ENCODE measurements around the gene DNAH6. TPM values are rescaled to one million over a fixed set of nuclear protein-coding genes. Genes with fewer than 3 reads are reported as not detected.

The DNAH6 gene
- total RNA-seq, 1 donor from 2014 or later = 1.1 TPM

DNA sequence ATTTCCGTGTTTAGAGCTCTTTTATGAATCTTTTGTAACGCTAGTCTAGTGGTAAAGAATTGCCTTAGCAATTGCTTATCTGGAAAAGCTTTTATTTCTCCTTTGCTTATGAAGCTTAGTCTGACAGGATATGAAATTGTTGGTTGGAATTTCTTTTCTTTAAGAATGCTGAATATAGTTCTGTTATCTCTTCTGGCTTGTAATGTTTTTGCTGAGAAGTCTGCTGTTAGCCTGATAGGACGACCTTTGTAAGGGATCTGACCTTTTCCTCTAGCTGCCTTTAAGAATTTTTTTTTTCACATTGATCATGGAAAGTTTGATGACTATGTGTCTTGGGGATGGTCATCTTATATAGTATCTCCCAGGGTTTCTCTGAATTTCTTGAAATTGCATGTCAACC is 263.5 kb downstream of the DNAH6 start:
- DNase-seq (no peak), ATAC-seq (no peak)
- intact Hi-C loops (cut with DNase I) = no loop called here
- no peaks in the 10 kb centered on the region for H3K27me3 ChIP-seq
- H3K9me3 ChIP-seq = no peaks in the 10 kb centered on the region
- no peak overlapping the region for H3K4me3 ChIP-seq
- H3K4me1 ChIP-seq = peaks cover 9% of the 10 kb centered on the region
- no peaks in the 10 kb centered on the region for H3K36me3 ChIP-seq
- no peak for TF ChIP-seq CTCF (IDR thresholded peaks at IDR 0.05)
- no peak overlapping the region for H3K27ac ChIP-seq

- Histone ChIP-seq H3K4me3 (no peak overlapping the region), H3K27me3 (no peaks in the 10 kb centered on the region), H3K27ac (peak overlapping the region; percentile 43), H3K36me3 (no peaks in the 10 kb centered on the region), H3K4me1 (peaks cover 9% of the 10 kb centered on the region), H3K9me3 (no peaks in the 10 kb centered on the region)
- TF ChIP-seq CTCF (IDR thresholded peaks at IDR 0.05) = no peak
- ATAC-seq = peak; percentile 77
- intact Hi-C loops (cut with DNase I) = no loop called here
- DNase-seq = peak; percentile 65
These were observed 265.8 kb downstream of the DNAH6 start for GRCh38 chr2:84781942-84782716.

DNA sequence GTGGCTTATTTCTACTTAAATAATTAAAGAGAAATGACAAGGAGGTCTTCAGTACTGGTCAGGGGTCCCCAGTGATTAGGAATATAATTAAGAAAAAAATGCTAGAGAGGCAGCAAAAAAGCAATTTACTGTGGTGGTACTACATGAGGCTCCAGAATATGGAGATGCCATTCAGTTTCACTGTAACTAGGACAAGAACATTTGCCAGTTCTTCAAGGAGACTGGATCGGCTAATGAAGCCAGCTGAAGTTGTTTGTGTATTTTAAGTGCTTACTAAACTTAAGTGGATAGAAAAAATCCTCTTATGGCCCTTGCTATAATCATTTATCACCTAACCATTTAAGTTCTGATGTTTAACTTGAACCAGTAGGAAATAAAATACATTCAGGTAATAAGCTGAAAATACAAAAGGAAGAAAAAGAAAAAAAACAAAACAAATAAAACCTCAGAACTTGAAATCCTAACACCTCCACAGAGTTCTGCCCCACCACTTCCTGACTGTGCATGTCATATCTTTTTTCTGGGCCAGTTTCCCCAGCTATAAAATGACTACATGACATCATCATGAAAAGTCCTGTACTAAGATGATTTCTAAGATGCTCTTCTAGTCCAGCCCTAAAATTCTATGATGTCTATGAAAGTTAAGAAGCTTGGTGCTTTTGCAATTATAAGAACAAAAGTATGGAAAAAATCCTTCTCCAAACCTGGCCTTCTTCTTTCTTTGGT is 266.6 kb downstream of the DNAH6 start:
- no peaks in the 10 kb centered on the region for H3K27me3 ChIP-seq
- peak overlapping the region; percentile 43 for H3K27ac ChIP-seq
- H3K4me1 ChIP-seq = peaks cover 9% of the 10 kb centered on the region
- no peak overlapping the region for H3K4me3 ChIP-seq
- no peaks in the 10 kb centered on the region for H3K9me3 ChIP-seq
- no peaks in the 10 kb centered on the region for H3K36me3 ChIP-seq
- ATAC-seq (peak; percentile 39), DNase-seq (no peak)
- intact Hi-C loops (cut with DNase I) = no loop called here
- no peak for TF ChIP-seq CTCF (IDR thresholded peaks at IDR 0.05)

DNA sequence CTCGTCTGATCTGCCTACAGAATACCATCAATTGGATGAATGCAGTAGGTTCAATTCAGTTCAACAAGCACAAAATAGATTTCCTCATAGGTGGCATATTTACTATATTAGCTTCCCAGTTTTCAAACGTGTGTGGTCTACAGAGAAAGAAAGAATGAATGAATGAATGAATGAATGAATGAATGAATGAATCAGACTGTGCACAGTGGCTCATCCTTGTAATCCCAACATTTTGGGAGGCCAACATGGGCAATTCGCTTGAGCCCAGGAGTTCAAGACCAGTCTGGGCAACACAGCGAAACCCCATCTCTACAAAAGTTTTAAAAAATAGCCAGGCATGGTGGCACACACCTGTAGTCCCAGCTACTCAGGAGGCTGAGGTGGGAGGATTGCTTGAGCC is 269.7 kb downstream of the DNAH6 start:
- H3K4me1 ChIP-seq = peaks cover 9% of the 10 kb centered on the region
- no peak overlapping the region for H3K27ac ChIP-seq
- no peak overlapping the region for H3K4me3 ChIP-seq
- H3K27me3 ChIP-seq = no peaks in the 10 kb centered on the region
- ATAC-seq (no peak), DNase-seq (no peak)
- no peak for TF ChIP-seq CTCF (IDR thresholded peaks at IDR 0.05)
- no peaks in the 10 kb centered on the region for H3K9me3 ChIP-seq
- intact Hi-C loops (cut with DNase I) = no loop called here
- no peaks in the 10 kb centered on the region for H3K36me3 ChIP-seq

- Histone ChIP-seq H3K4me1 (peaks cover 9% of the 10 kb centered on the region), H3K4me3 (no peak overlapping the region), H3K36me3 (no peaks in the 10 kb centered on the region), H3K9me3 (no peaks in the 10 kb centered on the region), H3K27ac (no peak overlapping the region), H3K27me3 (no peaks in the 10 kb centered on the region)
- TF ChIP-seq CTCF (IDR thresholded peaks at IDR 0.05) = no peak
- ATAC-seq = no peak
- intact Hi-C loops (cut with DNase I) = no loop called here
- DNase-seq = no peak
These were observed 270.3 kb downstream of the DNAH6 start for GRCh38 chr2:84786601-84787000.
